ENCODE data around the gene TBL1X.
"Not testable (repeated sequence)": the region's sequence is repeated elsewhere in the genome, so short reads cannot be mapped to it uniquely, and the experiment has no call there.

Gene TBL1X

GRCh38 chrX:9464435-9465371, at the start of gene TBL1X:
Gene TBL1X, plus strand, starts transcription at chrX:9465058. Its CDS starts 188,529 bp downstream, at chrX:9653587.
- DNase-seq (ENCODE audit: low spot score) = peak; percentile 53

GRCh38 chrX:9416562-9417348, 48.1 kb upstream of the TBL1X start:
- no peak for DNase-seq (ENCODE audit: low spot score)

GRCh38 chrX:9418262-9418661, 46.6 kb upstream of the TBL1X start:
- DNase-seq (ENCODE audit: low spot score) = no peak

- no peak for DNase-seq (ENCODE audit: low spot score)
These were observed 44.3 kb upstream of the TBL1X start for GRCh38 chrX:9420275-9421265.

GRCh38 chrX:9429767-9430166, 35.1 kb upstream of the TBL1X start:
- no peak for DNase-seq (ENCODE audit: low spot score)

- DNase-seq (ENCODE audit: low spot score) = no peak
These were observed 34.4 kb upstream of the TBL1X start for GRCh38 chrX:9430346-9430921.

GRCh38 chrX:9431281-9431680, 33.6 kb upstream of the TBL1X start:
- DNase-seq (ENCODE audit: low spot score) = no peak

GRCh38 chrX:9433596-9433995, 31.3 kb upstream of the TBL1X start:
- DNase-seq (ENCODE audit: low spot score) = no peak

- no peak for DNase-seq (ENCODE audit: low spot score)
These were observed 30.8 kb upstream of the TBL1X start for GRCh38 chrX:9434051-9434550.

GRCh38 chrX:9435086-9435485, 29.8 kb upstream of the TBL1X start:
- not testable (repeated sequence) for DNase-seq (ENCODE audit: low spot score)

- DNase-seq (ENCODE audit: low spot score) = no peak
These were observed 28.0 kb upstream of the TBL1X start for GRCh38 chrX:9436812-9437211.

GRCh38 chrX:9438933-9439494, 25.8 kb upstream of the TBL1X start:
- no peak for DNase-seq (ENCODE audit: low spot score)

GRCh38 chrX:9440116-9440844, 24.6 kb upstream of the TBL1X start:
- DNase-seq (ENCODE audit: low spot score) = no peak

GRCh38 chrX:9442056-9442455, 22.8 kb upstream of the TBL1X start:
- DNase-seq (ENCODE audit: low spot score) = no peak

GRCh38 chrX:9443327-9443726, 21.5 kb upstream of the TBL1X start:
- DNase-seq (ENCODE audit: low spot score) = no peak

GRCh38 chrX:9447906-9448305, 17.0 kb upstream of the TBL1X start:
- no peak for DNase-seq (ENCODE audit: low spot score)

GRCh38 chrX:9456250-9457074, 8.4 kb upstream of the TBL1X start:
- no peak for DNase-seq (ENCODE audit: low spot score)

- not testable (repeated sequence) for DNase-seq (ENCODE audit: low spot score)
These were observed 6.8 kb upstream of the TBL1X start for GRCh38 chrX:9458034-9458433.

GRCh38 chrX:9458516-9459078, 6.3 kb upstream of the TBL1X start:
- no peak for DNase-seq (ENCODE audit: low spot score)
